ENCODE results near the gene VAV3. TPM values are rescaled to one million over a fixed set of nuclear protein-coding genes. Genes with fewer than 3 reads are reported as not detected.

The VAV3 gene
- total and polyA plus RNA-seq, 4 donors = 1.7 to 14.4 (median 7.6) TPM

DNA sequence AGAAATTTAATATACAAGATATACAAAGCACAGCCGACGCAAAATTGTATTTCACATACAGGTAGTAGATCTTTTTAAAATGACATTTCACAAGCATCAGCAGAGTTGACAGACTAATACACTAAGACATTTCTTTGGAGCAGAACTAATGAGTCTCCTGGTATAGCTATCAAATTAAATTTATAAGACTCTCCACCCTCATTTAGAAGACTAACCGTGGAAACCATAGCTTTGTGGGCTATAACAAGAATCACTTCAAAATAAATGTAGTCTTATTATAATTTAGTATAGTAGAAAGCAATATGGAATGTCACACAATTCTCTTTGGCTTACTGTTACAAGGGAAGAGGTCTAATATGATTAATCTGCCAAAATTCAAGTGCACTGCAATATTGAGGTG, 204.9 kb downstream of the VAV3 start:
- WGBS, 2 donors = 96 to 99% methylated on average over 3 of the region's 3 CpGs
- H3K27ac ChIP-seq (ENCODE audit: low read depth in 1 of 2, low read length in 1 of 2) = no peak overlapping the region
- no peak overlapping the region for H3K9ac ChIP-seq (ENCODE audit: insufficient read depth in 1 of 2, low read length in 2 of 2)

DNA sequence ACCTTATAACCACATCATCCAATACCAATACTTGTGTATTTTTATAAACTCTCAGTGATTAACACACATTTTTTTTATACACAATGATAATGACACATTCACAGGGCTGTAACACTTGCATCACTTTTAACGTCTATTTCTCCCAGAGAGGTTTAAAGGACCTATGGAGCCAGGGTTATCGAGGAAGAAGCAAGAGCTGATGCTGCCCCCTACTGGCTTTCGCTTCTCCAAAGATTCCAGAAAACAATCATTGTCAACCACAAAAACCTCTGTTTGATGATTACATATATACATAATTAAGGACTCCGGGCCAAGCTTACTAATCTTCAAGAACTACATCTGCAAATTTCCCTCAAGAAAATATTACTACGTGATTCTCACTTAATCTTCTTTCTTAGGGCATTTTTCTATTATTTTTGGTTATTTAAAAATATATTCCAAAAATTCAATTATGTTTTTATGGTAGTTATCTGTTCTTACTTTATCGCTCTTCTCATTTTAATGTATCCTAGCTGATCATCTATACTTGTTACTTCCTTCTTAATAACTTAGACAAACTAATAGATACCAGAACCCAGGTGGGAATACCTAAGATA, 214.5 kb downstream of the VAV3 start:
- WGBS, 2 donors = 53 to 63% methylated on average over 6 of the region's 6 CpGs
- no peaks in the 10 kb centered on the region for H3K9me3 ChIP-seq (ENCODE audit: control insufficient read depth in 4 of 4, insufficient read depth in 3 of 4, low read length in 3 of 4)
- H3K27ac ChIP-seq (ENCODE audit: low read depth in 1 of 2, low read length in 1 of 2) = no peak overlapping the region
- ATAC-seq (ENCODE audit: insufficient read depth, low FRiP score) (no peak), DNase-seq (peak; percentile 74 to 87 (median 83))
- no peaks in the 10 kb centered on the region for H3K27me3 ChIP-seq (ENCODE audit: control insufficient read depth in 3 of 3, insufficient read depth in 3 of 3, low read length in 2 of 3)
- no peaks in the 10 kb centered on the region for H3K4me1 ChIP-seq (ENCODE audit: control insufficient read depth in 5 of 5, insufficient read depth in 5 of 5, low read length in 5 of 5)
- H3K9ac ChIP-seq (ENCODE audit: insufficient read depth in 1 of 2, low read length in 2 of 2) = no peak overlapping the region
- peaks cover 0 to 3% (median 0%) of the 10 kb centered on the region in 4 donors for H3K36me3 ChIP-seq (ENCODE audit: control insufficient read depth in 4 of 4, insufficient read depth in 4 of 4, low read length in 4 of 4)
- no peak overlapping the region for H3K4me3 ChIP-seq
- TF ChIP-seq, protein P1, sequence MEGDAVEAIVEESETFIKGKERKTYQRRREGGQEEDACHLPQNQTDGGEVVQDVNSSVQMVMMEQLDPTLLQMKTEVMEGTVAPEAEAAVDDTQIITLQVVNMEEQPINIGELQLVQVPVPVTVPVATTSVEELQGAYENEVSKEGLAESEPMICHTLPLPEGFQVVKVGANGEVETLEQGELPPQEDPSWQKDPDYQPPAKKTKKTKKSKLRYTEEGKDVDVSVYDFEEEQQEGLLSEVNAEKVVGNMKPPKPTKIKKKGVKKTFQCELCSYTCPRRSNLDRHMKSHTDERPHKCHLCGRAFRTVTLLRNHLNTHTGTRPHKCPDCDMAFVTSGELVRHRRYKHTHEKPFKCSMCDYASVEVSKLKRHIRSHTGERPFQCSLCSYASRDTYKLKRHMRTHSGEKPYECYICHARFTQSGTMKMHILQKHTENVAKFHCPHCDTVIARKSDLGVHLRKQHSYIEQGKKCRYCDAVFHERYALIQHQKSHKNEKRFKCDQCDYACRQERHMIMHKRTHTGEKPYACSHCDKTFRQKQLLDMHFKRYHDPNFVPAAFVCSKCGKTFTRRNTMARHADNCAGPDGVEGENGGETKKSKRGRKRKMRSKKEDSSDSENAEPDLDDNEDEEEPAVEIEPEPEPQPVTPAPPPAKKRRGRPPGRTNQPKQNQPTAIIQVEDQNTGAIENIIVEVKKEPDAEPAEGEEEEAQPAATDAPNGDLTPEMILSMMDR (IDR thresholded peaks at IDR 0.05; ENCODE audit: control extremely low read depth, extremely low read depth) = peak; percentile 7

More for the DNA sequence above, 204.9 kb downstream of the VAV3 start:
- ATAC-seq (ENCODE audit: insufficient read depth, low FRiP score) = no peak
- Histone ChIP-seq H3K36me3 (ENCODE audit: control insufficient read depth in 4 of 4, insufficient read depth in 4 of 4, low read length in 4 of 4) (no peaks in the 10 kb centered on the region), H3K9me3 (ENCODE audit: control insufficient read depth in 4 of 4, insufficient read depth in 3 of 4, low read length in 3 of 4) (no peaks in the 10 kb centered on the region), H3K27me3 (ENCODE audit: control insufficient read depth in 3 of 3, insufficient read depth in 3 of 3, low read length in 2 of 3) (no peaks in the 10 kb centered on the region), H3K4me1 (ENCODE audit: control insufficient read depth in 5 of 5, insufficient read depth in 5 of 5, low read length in 5 of 5) (no peaks in the 10 kb centered on the region), H3K4me3 (no peak overlapping the region)
- no peak for DNase-seq
- TF ChIP-seq, protein P1 (IDR thresholded peaks at IDR 0.05; ENCODE audit: control extremely low read depth, extremely low read depth) = no peak

DNA sequence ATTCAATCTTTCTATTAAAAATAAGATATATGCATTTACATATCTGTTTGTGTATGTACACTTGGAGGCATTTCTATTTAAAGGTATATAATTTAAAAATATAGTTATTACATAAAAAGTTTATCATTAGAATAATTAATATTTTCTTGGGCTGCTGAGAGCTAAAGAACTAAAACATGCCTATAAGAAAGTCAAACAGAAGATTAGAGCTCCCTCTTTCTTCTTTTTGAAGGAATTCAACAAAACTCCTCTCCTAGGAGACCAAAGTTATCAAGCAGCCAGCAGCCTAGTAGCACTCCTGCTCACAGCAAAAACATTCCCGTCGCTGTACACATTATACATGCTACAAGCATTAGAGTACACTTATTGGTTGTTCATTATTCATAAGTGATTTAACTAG, 216.4 kb downstream of the VAV3 start:
- TF ChIP-seq, protein P1 (IDR thresholded peaks at IDR 0.05; ENCODE audit: control extremely low read depth, extremely low read depth) = no peak
- H3K27ac ChIP-seq (ENCODE audit: low read depth in 1 of 2, low read length in 1 of 2) = no peak overlapping the region
- no peak overlapping the region for H3K9ac ChIP-seq (ENCODE audit: insufficient read depth in 1 of 2, low read length in 2 of 2)
- peaks cover 0 to 7% (median 0%) of the 10 kb centered on the region in 5 donors for H3K4me1 ChIP-seq (ENCODE audit: control insufficient read depth in 5 of 5, insufficient read depth in 5 of 5, low read length in 5 of 5)
- H3K36me3 ChIP-seq (ENCODE audit: control insufficient read depth in 4 of 4, insufficient read depth in 4 of 4, low read length in 4 of 4) = no peaks in the 10 kb centered on the region
- DNase-seq (peak in 2 of 3 donors; percentile 71 to 80), ATAC-seq (ENCODE audit: insufficient read depth, low FRiP score) (no peak)
- no peaks in the 10 kb centered on the region for H3K9me3 ChIP-seq (ENCODE audit: control insufficient read depth in 4 of 4, insufficient read depth in 3 of 4, low read length in 3 of 4)
- no peak overlapping the region for H3K4me3 ChIP-seq
- H3K27me3 ChIP-seq (ENCODE audit: control insufficient read depth in 3 of 3, insufficient read depth in 3 of 3, low read length in 2 of 3) = no peaks in the 10 kb centered on the region
- 62 to 75% methylated on average over 2 of the region's 2 CpGs for WGBS, 2 donors

DNA sequence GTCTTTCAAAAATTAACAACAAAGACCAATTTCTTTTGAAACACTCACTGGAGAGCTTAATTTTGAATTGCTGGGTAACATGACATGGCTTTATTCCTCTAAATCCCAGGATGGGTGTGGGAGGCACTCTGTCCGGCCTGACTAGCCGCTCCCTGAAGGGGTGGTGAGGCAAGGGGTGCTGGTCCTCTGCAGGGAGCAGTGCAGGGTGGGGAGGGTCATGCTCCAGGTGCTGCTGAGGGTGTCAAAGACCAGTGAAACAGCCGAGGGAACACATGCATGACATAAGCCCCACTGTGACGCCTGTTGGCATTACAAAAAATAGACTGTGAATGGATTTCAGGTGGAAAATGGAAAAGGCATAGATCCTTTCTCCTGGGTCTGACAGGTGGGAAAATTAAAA, 223.7 kb downstream of the VAV3 start:
- H3K4me3 ChIP-seq = no peak overlapping the region
- H3K9me3 ChIP-seq (ENCODE audit: control insufficient read depth in 4 of 4, insufficient read depth in 3 of 4, low read length in 3 of 4) = no peaks in the 10 kb centered on the region
- peaks cover 0 to 38% (median 5%) of the 10 kb centered on the region in 5 donors for H3K4me1 ChIP-seq (ENCODE audit: control insufficient read depth in 5 of 5, insufficient read depth in 5 of 5, low read length in 5 of 5)
- no peak overlapping the region for H3K27ac ChIP-seq (ENCODE audit: low read depth in 1 of 2, low read length in 1 of 2)
- ATAC-seq (ENCODE audit: insufficient read depth, low FRiP score) (no peak), DNase-seq (no peak)
- no peaks in the 10 kb centered on the region for H3K27me3 ChIP-seq (ENCODE audit: control insufficient read depth in 3 of 3, insufficient read depth in 3 of 3, low read length in 2 of 3)
- WGBS, 2 donors = 93 to 96% methylated on average over 4 of the region's 4 CpGs
- no peaks in the 10 kb centered on the region for H3K36me3 ChIP-seq (ENCODE audit: control insufficient read depth in 4 of 4, insufficient read depth in 4 of 4, low read length in 4 of 4)
- H3K9ac ChIP-seq (ENCODE audit: insufficient read depth in 1 of 2, low read length in 2 of 2) = no peak overlapping the region
- TF ChIP-seq, protein P1 (IDR thresholded peaks at IDR 0.05; ENCODE audit: control extremely low read depth, extremely low read depth) = no peak
